ENCODE measurements around the gene TMEM218.

TMEM218 gene

GRCh38 chr11:125082040-125082439 is 29.4 kb downstream of the TMEM218 start:
- TF ChIP-seq ZC3H10 (CRISPR knock-in tag; IDR thresholded peaks at IDR 0.05), result no peak
- TF ChIP-seq POU6F1 (CRISPR knock-in tag; IDR thresholded peaks at IDR 0.05; ENCODE audit: borderline replicate concordance, low read depth), result no peak
- TF ChIP-seq ISL1 (CRISPR knock-in tag; IDR thresholded peaks at IDR 0.05), result no peak
- no peak for TF ChIP-seq ARNTL (CRISPR knock-in tag; IDR thresholded peaks at IDR 0.05; ENCODE audit: borderline replicate concordance, low read depth)
- no peak for TF ChIP-seq TCF4 (CRISPR knock-in tag; IDR thresholded peaks at IDR 0.05; ENCODE audit: borderline replicate concordance)
- no peak for TF ChIP-seq ZFP3 (CRISPR knock-in tag; IDR thresholded peaks at IDR 0.05)
- no peak for TF ChIP-seq TOX (CRISPR knock-in tag; IDR thresholded peaks at IDR 0.05; ENCODE audit: borderline replicate concordance)
- TF ChIP-seq SNAI2 (CRISPR knock-in tag; IDR thresholded peaks at IDR 0.05), result no peak
- TF ChIP-seq OSR1 (CRISPR knock-in tag; IDR thresholded peaks at IDR 0.05), result no peak
- no peak for ATAC-seq

DNA sequence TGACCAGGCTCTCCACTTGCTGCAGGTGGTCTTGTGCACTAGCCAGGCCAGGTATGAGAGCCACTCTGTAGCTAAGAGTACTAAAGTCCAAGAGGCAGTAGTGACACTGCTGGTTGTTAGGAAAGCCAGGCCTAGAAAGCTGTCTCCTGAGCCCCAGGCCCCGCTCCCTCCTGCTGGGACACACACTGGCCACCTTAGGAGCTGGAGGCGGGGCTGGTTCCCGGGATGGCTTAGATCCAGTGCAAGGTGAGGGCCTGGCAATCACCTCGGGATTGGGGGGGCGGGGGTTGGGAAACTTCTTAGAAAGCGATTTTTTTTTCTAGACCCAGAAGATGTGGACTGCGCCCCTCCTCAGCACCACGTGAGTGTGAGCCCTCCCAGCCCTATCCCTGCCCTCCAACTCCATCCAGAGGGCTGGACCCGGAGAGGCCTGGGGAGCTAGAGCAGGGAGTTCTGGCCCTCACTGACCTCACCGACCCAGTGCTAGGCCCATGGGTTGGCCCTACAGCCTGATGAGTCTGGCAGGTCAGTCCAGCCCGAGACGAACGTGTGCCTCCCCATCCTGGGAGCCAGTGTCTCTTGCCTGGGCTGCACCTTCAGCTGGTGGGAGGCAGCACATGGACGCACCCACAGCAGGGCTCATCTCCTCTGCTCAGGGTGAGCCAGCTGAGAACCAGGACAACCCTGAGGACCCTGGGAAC is 30.2 kb downstream of the TMEM218 start:
- no peak for TF ChIP-seq ZNF70 (CRISPR knock-in tag; IDR thresholded peaks at IDR 0.05)
- ATAC-seq, result no peak

DNA sequence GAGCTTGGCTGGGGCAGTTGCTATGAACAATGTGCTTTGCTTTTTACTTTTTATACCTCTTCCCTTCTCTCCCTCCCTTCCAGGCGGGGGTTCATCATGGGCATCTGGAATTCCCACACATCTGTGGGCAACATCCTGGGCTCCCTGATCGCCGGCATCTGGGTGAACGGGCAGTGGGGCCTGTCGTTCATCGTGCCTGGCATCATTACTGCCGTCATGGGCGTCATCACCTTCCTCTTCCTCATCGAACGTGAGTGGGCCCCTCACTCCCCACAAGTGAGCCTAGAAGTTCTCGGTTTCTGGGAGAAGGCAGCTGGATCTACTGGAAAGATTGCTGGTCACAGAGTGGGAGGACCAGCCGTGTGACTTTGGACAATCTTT is 30.9 kb downstream of the TMEM218 start:
- ATAC-seq, result no peak
- TF ChIP-seq ISL1 (CRISPR knock-in tag; IDR thresholded peaks at IDR 0.05), result no peak
- no peak for TF ChIP-seq ARNTL (CRISPR knock-in tag; IDR thresholded peaks at IDR 0.05; ENCODE audit: borderline replicate concordance, low read depth)

DNA sequence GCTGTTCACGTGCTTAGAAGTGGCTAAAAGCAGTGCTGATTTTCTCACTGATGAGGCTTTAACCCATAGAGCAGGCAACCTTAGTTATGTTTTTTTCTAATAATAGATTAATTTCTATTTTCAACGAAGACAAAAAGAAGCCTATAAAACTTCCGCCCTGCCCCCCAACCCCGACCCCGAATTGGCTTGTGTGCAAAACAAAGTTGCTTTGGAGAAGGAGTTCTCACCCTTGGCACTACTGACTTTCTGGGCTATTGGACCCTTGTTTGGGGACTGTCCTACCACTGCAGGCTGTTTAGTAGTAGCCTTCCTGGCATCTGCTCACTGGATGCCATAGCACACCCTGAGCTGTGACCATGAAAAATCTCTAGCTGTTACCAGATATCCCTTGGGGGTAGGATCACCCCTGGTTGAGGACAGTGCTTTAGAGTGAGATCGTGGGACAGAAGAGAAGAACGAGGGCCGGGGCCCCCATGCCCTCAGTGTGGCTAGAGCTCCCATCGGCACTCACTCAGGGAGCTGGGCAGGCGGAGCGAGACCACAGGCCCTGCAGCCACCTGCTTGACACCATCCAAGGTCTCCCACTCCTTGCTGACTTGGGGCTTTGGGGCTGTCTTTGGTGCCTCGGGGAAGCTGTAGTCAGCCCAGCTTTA is 31.4 kb downstream of the TMEM218 start:
- no peak for ATAC-seq
- TF ChIP-seq ZFP30 (CRISPR knock-in tag; IDR thresholded peaks at IDR 0.05) (no peak), ZNF565 (CRISPR knock-in tag; conservative IDR thresholded peaks at IDR 0.05; ENCODE audit: low read depth) (no peak), BACH2 (CRISPR knock-in tag; IDR thresholded peaks at IDR 0.05; ENCODE audit: borderline replicate concordance) (no peak), ISL1 (CRISPR knock-in tag; IDR thresholded peaks at IDR 0.05) (no peak), PPARA (CRISPR knock-in tag; IDR thresholded peaks at IDR 0.05; ENCODE audit: borderline replicate concordance) (no peak), ZC3H10 (CRISPR knock-in tag; IDR thresholded peaks at IDR 0.05) (no peak), GLIS3 (CRISPR knock-in tag; IDR thresholded peaks at IDR 0.05) (no peak), RARB (CRISPR knock-in tag; IDR thresholded peaks at IDR 0.05) (no peak), ZFP3 (CRISPR knock-in tag; IDR thresholded peaks at IDR 0.05) (no peak), CSDC2 (CRISPR knock-in tag; IDR thresholded peaks at IDR 0.05) (no peak), CSRNP3 (CRISPR knock-in tag; IDR thresholded peaks at IDR 0.05) (no peak), ZNF70 (CRISPR knock-in tag; IDR thresholded peaks at IDR 0.05) (no peak), CREB5 (CRISPR knock-in tag; IDR thresholded peaks at IDR 0.05; ENCODE audit: low read depth) (no peak), TCF4 (CRISPR knock-in tag; IDR thresholded peaks at IDR 0.05; ENCODE audit: borderline replicate concordance) (no peak), ESRRG (CRISPR knock-in tag; IDR thresholded peaks at IDR 0.05) (no peak), OSR1 (CRISPR knock-in tag; IDR thresholded peaks at IDR 0.05) (no peak), ARNTL (CRISPR knock-in tag; IDR thresholded peaks at IDR 0.05; ENCODE audit: borderline replicate concordance, low read depth) (no peak)
- TF ChIP-seq, protein P1, sequence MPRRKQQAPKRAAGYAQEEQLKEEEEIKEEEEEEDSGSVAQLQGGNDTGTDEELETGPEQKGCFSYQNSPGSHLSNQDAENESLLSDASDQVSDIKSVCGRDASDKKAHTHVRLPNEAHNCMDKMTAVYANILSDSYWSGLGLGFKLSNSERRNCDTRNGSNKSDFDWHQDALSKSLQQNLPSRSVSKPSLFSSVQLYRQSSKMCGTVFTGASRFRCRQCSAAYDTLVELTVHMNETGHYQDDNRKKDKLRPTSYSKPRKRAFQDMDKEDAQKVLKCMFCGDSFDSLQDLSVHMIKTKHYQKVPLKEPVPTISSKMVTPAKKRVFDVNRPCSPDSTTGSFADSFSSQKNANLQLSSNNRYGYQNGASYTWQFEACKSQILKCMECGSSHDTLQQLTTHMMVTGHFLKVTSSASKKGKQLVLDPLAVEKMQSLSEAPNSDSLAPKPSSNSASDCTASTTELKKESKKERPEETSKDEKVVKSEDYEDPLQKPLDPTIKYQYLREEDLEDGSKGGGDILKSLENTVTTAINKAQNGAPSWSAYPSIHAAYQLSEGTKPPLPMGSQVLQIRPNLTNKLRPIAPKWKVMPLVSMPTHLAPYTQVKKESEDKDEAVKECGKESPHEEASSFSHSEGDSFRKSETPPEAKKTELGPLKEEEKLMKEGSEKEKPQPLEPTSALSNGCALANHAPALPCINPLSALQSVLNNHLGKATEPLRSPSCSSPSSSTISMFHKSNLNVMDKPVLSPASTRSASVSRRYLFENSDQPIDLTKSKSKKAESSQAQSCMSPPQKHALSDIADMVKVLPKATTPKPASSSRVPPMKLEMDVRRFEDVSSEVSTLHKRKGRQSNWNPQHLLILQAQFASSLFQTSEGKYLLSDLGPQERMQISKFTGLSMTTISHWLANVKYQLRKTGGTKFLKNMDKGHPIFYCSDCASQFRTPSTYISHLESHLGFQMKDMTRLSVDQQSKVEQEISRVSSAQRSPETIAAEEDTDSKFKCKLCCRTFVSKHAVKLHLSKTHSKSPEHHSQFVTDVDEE (CRISPR knock-in tag; IDR thresholded peaks at IDR 0.05), result no peak

All from SK-N-SH treated with all-trans-retinoic acid at 6 μM for 48 hours (cell line).